Cardiac fibroblast (primary cell): ENCODE results near the gene HSPE1.

Source experiments
- DNase-seq, 2 donors: peaks; one replicate each; pipeline versions ENCODE4 v3.0.0 to v3.0.0-alpha.2; 2010; ENCODE audit warnings: low read depth in 2 of 2
- H3K4me3 ChIP-seq, 2 donors: replicated peaks in 1 of 2; 1 replicate in 1 of 2; 2 replicates in 1 of 2; pipeline ENCODE4 v1.5.1; 2011; ENCODE audit warnings: low read depth in 2 of 2, low read length in 2 of 2, mild to moderate bottlenecking in 2 of 2, moderate library complexity in 1 of 2
- CTCF ChIP-seq: IDR thresholded peaks from one replicate; pipeline ENCODE4 v1.5.1; 2011; ENCODE audit warnings: low read depth, mild to moderate bottlenecking, low read length, inconsistent platforms

The HSPE1 gene

DNA sequence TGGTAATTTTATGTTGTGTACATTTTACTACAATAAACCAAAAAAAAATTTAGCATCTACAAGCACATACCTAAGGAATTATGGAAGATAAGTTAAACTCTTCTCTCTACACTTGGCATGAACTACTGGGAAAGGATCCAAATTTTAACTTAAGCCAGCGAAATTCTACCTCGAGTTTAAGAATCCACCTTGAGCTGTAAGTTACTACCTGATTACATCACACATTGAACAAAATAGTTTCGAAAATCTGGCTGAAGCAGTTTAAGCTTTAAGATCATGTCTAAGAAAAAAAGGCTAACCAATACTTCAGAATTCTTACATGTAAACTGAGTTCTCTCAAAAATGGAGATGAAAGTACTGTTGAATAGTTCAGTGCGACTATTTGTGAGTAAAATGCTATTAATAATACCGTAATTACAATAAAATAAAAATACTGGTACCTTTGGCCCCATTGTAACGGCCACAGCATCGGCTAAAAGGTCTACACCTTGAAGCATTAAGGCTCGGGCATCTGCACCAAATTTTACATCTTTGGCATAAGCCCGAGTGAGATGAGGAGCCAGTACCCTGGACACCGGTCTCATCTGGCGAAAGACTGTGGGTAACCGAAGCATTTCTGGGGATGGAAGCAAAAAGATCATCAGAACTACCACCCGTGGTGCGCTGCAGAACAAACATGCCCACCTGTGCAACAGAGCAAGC is 1.8 kb upstream of the HSPE1 start:
- H3K4me3 ChIP-seq, result peak overlapping the region; percentile 81 to 85
- DNase-seq, result peak; percentile 11
- no peak for TF ChIP-seq CTCF

DNA sequence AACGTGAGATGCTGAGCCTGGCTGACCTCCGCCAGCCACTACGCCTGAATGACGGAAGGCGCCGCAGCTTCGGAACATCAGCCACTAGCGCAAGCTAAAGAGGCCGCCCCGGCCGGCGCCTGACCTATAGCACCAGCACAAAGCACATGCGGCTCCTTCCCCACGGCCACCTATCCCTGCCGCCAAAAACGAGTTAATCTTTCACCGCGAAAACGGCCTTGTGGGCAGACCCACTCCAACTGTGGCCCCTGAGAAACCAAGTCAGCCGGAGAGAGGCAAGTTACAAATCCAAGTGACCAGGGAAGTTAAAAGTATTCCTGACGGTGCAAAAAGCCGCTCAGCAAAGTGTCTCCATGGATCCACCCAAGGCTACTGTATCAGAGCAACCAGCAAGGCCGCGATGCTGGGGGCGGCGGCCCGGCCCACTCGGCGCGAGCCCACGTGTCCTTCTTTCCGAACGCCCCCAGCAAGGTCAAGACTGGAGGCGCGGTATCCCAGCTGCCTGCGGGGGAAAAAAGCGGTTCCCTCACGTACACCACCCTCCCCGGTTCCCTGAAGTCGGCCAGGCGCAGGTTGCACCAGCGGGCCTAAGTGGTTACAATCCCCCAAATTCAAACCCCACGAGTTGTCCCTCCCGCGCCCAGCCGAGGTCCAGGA is 1.1 kb upstream of the HSPE1 start:
- peak; percentile 55 to 57 for DNase-seq
- peak overlapping the region; percentile 81 to 85 for H3K4me3 ChIP-seq
- no peak for TF ChIP-seq CTCF

DNA sequence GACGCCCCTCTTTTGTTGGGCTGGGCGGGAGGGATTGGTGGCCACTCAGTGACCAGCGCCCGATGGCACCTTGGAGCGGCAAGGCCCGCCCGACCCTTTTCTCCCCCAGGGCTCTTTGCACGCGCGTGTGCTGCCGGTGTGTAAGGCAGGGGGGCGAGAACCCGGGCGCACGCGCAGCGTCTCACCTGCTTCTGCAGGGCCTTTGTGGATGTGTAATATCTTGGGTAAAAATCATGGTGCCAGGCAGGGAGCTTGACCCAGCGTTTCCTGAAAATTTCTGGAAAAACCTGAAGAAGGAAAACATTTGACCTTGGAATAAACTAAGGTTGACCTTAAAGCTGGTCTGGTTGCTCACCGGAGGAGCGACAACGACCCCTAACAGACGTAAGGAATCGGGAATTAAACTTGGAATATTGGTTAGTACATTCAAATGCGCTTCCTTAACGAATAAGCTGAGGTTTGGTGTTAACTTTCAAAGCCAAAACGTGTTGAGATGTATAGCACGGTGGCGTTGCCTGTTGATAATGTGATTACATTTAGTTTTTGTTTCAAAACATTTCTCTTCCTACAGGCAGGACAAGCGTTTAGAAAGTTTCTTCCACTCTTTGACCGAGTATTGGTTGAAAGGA is 438 bp downstream of the HSPE1 start:
- no peak for TF ChIP-seq CTCF
- peak in 1 of 2 donors; percentile 24 for DNase-seq
- peak overlapping the region; percentile 81 to 85 for H3K4me3 ChIP-seq

GRCh38 chr2:197502201-197502600 is 2.0 kb downstream of the HSPE1 start:
- TF ChIP-seq CTCF, result no peak
- DNase-seq, result no peak
- no peak overlapping the region for H3K4me3 ChIP-seq

GRCh38 chr2:197502685-197503084 is 2.5 kb downstream of the HSPE1 start:
- DNase-seq, result no peak
- no peak overlapping the region for H3K4me3 ChIP-seq
- TF ChIP-seq CTCF, result no peak

DNA sequence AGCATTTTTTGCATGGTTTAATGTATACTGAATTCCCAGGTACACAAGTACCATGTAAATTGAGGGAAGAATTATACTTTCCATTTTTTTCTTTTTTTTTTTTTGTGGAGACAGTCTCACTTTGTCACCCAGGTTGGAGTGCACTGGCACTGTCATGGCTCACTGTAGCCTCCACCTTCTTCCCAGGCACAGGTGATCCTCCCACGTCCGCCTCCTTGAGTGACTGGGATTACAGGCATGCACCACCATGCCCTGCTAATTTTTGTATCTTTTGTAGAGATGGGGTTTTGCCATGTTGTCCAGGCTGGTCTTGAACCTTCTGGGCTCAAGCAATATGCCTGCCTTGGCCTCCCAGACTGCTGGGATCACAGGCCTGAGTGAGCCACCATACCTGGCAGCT is 3.8 kb downstream of the HSPE1 start:
- no peak overlapping the region for H3K4me3 ChIP-seq
- no peak for DNase-seq
- no peak for TF ChIP-seq CTCF
